HUES48 (cell line): ENCODE results near the gene ASB2.
A peak's percentile ranks its signal among the peaks of the same experiment; 100 is the strongest.

Source experiments
- H3K27ac ChIP-seq: one replicate; pipeline ENCODE4 v1.7.0; 2013; ENCODE audit warnings: low read depth, low read length, inconsistent platforms
- H3K27me3 ChIP-seq: 2 replicates; pipeline ENCODE4 v1.6.1; 2013; ENCODE audit warnings: mild to moderate bottlenecking, low read length; ENCODE audit not compliant: control insufficient read depth, insufficient read depth
- H3K36me3 ChIP-seq: 2 replicates; pipeline ENCODE4 v1.6.1; 2013; ENCODE audit warnings: low read length; ENCODE audit not compliant: control insufficient read depth, insufficient read depth
- H3K4me1 ChIP-seq: 2 replicates; pipeline ENCODE4 v1.6.1; 2013; ENCODE audit warnings: mild to moderate bottlenecking, low read length; ENCODE audit not compliant: control insufficient read depth, insufficient read depth
- H3K4me3 ChIP-seq: 2 replicates; pipeline ENCODE4 v1.5.1; 2013; ENCODE audit warnings: mild to moderate bottlenecking, low read depth, low read length
- H3K9ac ChIP-seq: 2 replicates; pipeline ENCODE4 v1.6.1; 2013; ENCODE audit warnings: mild to moderate bottlenecking, low read depth, low read length, moderate library complexity
- H3K9me3 ChIP-seq: 2 replicates; pipeline ENCODE4 v1.6.1; 2013; ENCODE audit warnings: low read length; ENCODE audit not compliant: control insufficient read depth, insufficient read depth

The ASB2 gene

DNA sequence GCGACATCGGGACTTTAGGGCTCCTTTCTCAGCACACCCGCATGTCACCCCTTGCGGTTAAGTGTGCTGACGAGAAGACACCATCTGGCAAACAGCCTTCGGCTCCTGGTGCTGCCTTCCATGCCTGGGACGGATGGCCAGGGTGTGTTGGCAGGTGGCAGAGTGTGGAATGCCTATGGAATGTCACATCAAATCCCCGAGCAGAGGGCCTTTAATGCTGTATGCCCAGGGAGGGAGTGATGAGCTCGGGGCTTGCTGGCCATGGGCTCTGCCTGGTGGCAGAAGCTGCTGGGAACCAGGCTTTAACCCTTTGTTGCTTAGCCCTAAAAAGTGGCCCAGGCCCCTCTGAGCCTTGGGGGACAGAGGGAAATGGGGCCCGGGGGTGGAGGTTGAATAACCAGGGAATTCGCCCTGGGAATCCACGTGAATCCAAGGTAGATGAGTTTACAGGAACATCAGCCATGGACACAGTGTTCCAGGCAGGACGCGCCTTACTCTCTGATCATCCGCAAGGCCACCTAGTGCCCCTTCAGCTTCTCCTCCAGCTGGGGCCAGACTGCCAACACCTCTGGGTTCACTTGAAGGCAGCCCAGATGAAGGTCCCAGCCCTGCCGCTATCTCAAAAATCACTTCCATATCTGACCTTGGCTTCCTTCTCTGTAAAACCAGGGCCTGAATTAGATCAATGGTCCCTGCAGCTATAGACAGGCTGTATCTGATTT, 31.9 kb downstream of the ASB2 start:
- H3K9ac ChIP-seq = no peak overlapping the region
- no peaks in the 10 kb centered on the region for H3K36me3 ChIP-seq
- H3K27me3 ChIP-seq = no peaks in the 10 kb centered on the region; the same call in 1 of the 2 replicates
- H3K9me3 ChIP-seq = no peaks in the 10 kb centered on the region
- peaks cover 6% of the 10 kb centered on the region; the same call in 1 of the 2 replicates for H3K4me1 ChIP-seq
- H3K27ac ChIP-seq = no peak overlapping the region
- no peak overlapping the region for H3K4me3 ChIP-seq

DNA sequence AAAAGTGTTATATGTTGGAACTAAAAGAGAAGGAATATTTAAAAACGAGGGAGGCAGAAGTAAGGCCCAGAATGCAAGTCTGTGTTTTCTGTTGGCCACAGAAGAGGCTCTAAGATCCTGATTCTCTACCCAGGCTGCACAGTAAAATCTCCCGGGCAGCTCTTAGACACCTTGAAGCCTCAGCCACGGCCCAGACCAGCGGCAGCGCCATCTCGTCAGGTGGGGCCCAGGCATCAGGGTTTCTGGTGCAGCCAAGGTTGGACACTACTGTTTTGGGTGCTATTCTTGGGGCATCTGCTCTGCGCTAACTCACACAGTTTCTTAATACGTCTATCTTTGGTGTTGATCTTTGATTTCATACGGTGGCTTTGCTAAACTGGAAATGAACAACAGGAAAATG, 32.4 kb downstream of the ASB2 start:
- peaks cover 6% of the 10 kb centered on the region; the same call in 1 of the 2 replicates for H3K4me1 ChIP-seq
- no peak overlapping the region for H3K27ac ChIP-seq
- H3K27me3 ChIP-seq = peaks cover 5% of the 10 kb centered on the region
- no peaks in the 10 kb centered on the region for H3K9me3 ChIP-seq
- H3K9ac ChIP-seq = no peak overlapping the region
- no peaks in the 10 kb centered on the region for H3K36me3 ChIP-seq
- no peak overlapping the region for H3K4me3 ChIP-seq

GRCh38 chr14:93943052-93943451, 33.3 kb downstream of the ASB2 start:
- Histone ChIP-seq H3K36me3 (no peaks in the 10 kb centered on the region), H3K4me1 (peaks cover 6% of the 10 kb centered on the region; the same call in 1 of the 2 replicates), H3K9ac (no peak overlapping the region), H3K9me3 (no peaks in the 10 kb centered on the region), H3K27me3 (peaks cover 13% of the 10 kb centered on the region), H3K27ac (no peak overlapping the region), H3K4me3 (no peak overlapping the region)

- no peak overlapping the region for H3K4me3 ChIP-seq
- no peak overlapping the region for H3K27ac ChIP-seq
- H3K4me1 ChIP-seq = peaks cover 10% of the 10 kb centered on the region
- H3K9me3 ChIP-seq = no peaks in the 10 kb centered on the region
- H3K9ac ChIP-seq = no peak overlapping the region
- peaks cover 23% of the 10 kb centered on the region for H3K27me3 ChIP-seq
- H3K36me3 ChIP-seq = no peaks in the 10 kb centered on the region
These were observed 35.0 kb downstream of the ASB2 start for GRCh38 chr14:93941293-93941910.

DNA sequence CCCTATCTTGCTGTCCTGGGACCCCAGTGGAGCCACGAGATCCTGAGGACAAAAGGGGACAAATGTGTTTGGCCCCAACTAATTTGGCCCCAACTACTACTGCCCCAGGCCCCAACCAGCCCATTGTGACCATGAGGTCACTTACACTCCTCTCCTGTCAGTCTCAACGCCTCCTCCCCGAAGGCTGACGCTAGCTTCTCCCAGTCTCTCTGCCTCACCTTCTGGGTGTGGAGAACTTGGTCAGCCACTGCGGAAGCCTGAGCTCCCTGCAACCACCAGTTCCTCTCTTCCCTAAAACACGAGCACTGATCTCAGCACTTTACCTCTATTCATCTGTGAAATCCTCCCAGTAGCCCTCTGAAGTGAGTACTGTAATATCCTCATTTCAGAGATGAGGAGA, 35.9 kb downstream of the ASB2 start:
- no peak overlapping the region for H3K27ac ChIP-seq
- H3K9me3 ChIP-seq = no peaks in the 10 kb centered on the region
- H3K27me3 ChIP-seq = peaks cover 23% of the 10 kb centered on the region
- no peak overlapping the region for H3K4me3 ChIP-seq
- peaks cover 11% of the 10 kb centered on the region for H3K4me1 ChIP-seq
- no peak overlapping the region for H3K9ac ChIP-seq
- H3K36me3 ChIP-seq = no peaks in the 10 kb centered on the region

GRCh38 chr14:93939304-93940229, 36.8 kb downstream of the ASB2 start:
- Histone ChIP-seq H3K36me3 (no peaks in the 10 kb centered on the region), H3K27ac (no peak overlapping the region), H3K4me3 (peak overlapping the region; percentile 63), H3K9ac (no peak overlapping the region; the same call in 1 of the 2 replicates), H3K9me3 (no peaks in the 10 kb centered on the region), H3K27me3 (peaks cover 23% of the 10 kb centered on the region), H3K4me1 (peaks cover 11% of the 10 kb centered on the region)

GRCh38 chr14:93938751-93939303, 37.5 kb downstream of the ASB2 start:
- peak overlapping the region; percentile 63 for H3K4me3 ChIP-seq
- H3K4me1 ChIP-seq = peaks cover 11% of the 10 kb centered on the region
- no peaks in the 10 kb centered on the region for H3K9me3 ChIP-seq
- no peak overlapping the region for H3K27ac ChIP-seq
- no peaks in the 10 kb centered on the region for H3K36me3 ChIP-seq
- peaks cover 23% of the 10 kb centered on the region for H3K27me3 ChIP-seq
- H3K9ac ChIP-seq = no peak overlapping the region; the same call in 1 of the 2 replicates

DNA sequence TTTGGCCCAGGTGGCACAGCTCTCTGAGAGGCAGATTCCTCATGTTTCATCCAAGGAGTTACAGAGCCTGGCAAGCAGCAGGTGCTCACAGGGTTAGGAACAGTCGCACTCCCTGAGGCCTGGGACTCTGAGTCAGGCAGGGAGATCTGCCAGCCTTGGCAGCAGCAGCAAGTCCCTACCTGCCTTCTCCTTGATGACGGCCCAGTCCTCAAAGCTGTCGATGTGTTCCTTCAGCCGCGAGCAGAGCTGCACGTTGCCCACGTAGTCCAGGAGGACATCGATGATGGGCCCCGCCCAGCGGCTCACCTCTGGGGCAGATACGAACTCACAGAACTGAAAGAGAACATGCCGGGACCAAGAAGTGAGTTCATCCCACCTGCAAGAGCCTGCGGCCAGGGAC, 38.9 kb downstream of the ASB2 start:
- no peak overlapping the region for H3K27ac ChIP-seq
- H3K9me3 ChIP-seq = no peaks in the 10 kb centered on the region
- H3K9ac ChIP-seq = no peak overlapping the region
- H3K27me3 ChIP-seq = peaks cover 23% of the 10 kb centered on the region
- no peak overlapping the region for H3K4me3 ChIP-seq
- peaks cover 11% of the 10 kb centered on the region for H3K4me1 ChIP-seq
- no peaks in the 10 kb centered on the region for H3K36me3 ChIP-seq

DNA sequence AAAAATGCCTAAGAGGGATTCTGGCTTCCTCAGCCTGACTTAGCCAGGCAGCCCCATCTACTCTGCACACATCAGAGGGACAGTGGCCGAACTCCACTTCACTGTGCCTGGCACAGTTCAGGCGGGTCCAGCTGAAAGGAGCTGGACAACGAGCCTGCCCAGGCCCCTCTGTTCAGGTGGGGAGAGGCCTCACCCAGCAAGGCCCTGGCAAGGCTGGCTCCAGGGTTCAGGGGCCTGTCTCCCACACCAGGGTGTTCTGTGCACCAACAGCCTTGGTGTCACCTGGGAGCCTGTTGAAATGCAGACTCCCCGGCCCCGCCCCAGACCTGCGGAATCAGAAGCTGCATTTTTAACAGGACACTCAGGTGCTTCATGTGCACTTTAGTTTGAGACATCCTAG, 39.4 kb downstream of the ASB2 start:
- H3K9ac ChIP-seq = no peak overlapping the region
- H3K9me3 ChIP-seq = no peaks in the 10 kb centered on the region
- peaks cover 10% of the 10 kb centered on the region for H3K4me1 ChIP-seq
- no peak overlapping the region for H3K4me3 ChIP-seq
- H3K27me3 ChIP-seq = peaks cover 23% of the 10 kb centered on the region
- H3K27ac ChIP-seq = no peak overlapping the region
- H3K36me3 ChIP-seq = no peaks in the 10 kb centered on the region

DNA sequence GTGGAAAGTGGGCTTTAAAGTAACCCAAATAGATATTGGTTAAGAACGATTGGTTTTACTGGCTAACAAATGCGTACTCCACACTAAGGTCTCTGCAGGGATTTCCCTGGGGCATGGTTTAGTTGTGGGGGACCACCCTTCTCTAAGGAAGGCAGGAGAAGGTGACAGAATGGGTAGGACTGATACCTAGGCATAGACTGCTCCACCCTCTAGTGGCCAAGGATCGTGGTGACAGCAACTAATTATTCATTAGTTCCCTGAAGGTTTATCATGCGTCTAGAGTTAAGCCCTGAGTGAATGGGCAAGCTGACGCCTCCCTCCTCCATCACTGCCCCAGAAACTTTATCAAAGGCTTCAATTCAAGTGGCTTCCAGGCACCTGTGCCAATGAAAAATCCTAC, 40.1 kb downstream of the ASB2 start:
- H3K9me3 ChIP-seq = no peaks in the 10 kb centered on the region
- H3K4me1 ChIP-seq = peaks cover 5% of the 10 kb centered on the region
- H3K9ac ChIP-seq = no peak overlapping the region
- H3K4me3 ChIP-seq = no peak overlapping the region
- H3K36me3 ChIP-seq = no peaks in the 10 kb centered on the region
- no peak overlapping the region for H3K27ac ChIP-seq
- peaks cover 23% of the 10 kb centered on the region for H3K27me3 ChIP-seq
